Epithelial cell of proximal tubule (primary cell): ENCODE data around the gene MYO1H. TPM values are rescaled to one million over a fixed set of nuclear protein-coding genes. Genes with fewer than 3 reads are reported as not detected.

Experiments used
- DNase-seq: peaks from one replicate; pipeline ENCODE4 v3.0.0-alpha.2; 2011; ENCODE audit warnings: low read depth
- H3K4me3 ChIP-seq: 2 replicates; pipeline ENCODE4 v1.5.1; 2011; ENCODE audit warnings: low read depth, mild to moderate bottlenecking, low read length
- total RNA-seq: library from RNA; depleted of rRNA; stranded (reverse); fragments of >200 nt; gene quantifications from 2 replicates; pipeline ENCODE4 v1.2.3, GENCODE V29; 2015
- TF ChIP-seq, protein P1 (sequence below): conservative IDR thresholded peaks from 2 replicates; pipeline ENCODE4 v1.5.1; 2012; ENCODE audit warnings: low read depth, mild to moderate bottlenecking, low read length

The MYO1H gene
- total RNA-seq, 1 donor from 2014 or later: not detected

DNA sequence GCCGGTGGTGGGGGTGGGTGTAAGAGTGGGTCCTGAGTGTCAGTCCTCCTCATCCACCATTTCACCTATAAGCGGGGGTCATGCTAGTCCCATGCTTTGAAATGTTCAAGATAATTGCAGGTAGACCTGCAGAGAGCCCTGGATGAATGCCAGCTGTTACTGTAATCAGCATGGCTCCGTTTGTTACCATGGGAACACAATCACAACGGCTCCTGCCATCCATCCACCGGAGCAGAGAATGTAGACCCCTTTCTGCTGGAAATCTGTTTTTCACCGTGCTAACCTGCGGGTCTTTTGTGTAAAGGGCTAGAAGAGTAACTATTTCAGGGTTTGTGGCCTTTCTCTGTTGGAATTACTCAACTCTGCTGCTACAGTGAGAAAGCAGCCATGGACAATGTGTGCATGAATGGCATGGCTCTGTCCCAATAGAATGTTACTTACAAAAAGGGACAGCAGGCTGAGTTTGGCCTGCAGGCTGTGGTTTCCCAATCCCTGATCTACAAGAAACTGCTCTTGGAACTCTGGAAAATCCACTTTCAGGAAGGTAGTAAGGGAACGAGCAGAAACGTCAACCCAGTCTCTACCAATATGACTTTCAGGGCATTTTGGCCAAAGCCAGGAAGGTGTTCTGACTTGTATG is 93.3 kb downstream of the MYO1H start:
- DNase-seq: no peak

GRCh38 chr12:109443794-109444193 is 96.1 kb downstream of the MYO1H start:
- no peak overlapping the region for H3K4me3 ChIP-seq
- no peak for DNase-seq
- TF ChIP-seq, protein P1, sequence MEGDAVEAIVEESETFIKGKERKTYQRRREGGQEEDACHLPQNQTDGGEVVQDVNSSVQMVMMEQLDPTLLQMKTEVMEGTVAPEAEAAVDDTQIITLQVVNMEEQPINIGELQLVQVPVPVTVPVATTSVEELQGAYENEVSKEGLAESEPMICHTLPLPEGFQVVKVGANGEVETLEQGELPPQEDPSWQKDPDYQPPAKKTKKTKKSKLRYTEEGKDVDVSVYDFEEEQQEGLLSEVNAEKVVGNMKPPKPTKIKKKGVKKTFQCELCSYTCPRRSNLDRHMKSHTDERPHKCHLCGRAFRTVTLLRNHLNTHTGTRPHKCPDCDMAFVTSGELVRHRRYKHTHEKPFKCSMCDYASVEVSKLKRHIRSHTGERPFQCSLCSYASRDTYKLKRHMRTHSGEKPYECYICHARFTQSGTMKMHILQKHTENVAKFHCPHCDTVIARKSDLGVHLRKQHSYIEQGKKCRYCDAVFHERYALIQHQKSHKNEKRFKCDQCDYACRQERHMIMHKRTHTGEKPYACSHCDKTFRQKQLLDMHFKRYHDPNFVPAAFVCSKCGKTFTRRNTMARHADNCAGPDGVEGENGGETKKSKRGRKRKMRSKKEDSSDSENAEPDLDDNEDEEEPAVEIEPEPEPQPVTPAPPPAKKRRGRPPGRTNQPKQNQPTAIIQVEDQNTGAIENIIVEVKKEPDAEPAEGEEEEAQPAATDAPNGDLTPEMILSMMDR: no peak

More for the DNA sequence above, 93.3 kb downstream of the MYO1H start:
- TF ChIP-seq, protein P1: no peak
- no peak overlapping the region for H3K4me3 ChIP-seq

GRCh38 chr12:109444259-109444658 is 96.6 kb downstream of the MYO1H start:
- DNase-seq: no peak
- no peak overlapping the region for H3K4me3 ChIP-seq
- TF ChIP-seq, protein P1: no peak

DNA sequence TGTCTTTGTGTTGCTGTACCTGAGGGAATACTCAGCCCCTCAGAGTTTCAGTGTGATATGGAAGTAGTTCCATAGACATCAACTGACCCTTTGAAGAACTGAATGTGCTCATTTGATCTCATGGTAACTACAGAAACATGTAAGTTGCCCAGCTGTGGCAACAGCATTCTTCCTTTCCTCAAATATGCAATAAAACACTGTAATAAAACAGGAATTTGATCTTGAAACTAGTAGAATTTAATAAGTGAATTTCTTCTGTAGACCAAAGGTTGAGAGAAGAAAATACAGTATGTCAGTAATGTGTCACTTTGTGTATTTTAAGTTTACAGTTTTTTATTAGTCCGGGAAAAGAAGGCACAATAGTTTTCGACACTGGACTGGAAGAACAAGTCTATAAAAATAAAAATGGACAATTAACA is 97.5 kb downstream of the MYO1H start:
- no peak overlapping the region for H3K4me3 ChIP-seq
- TF ChIP-seq, protein P1: no peak
- no peak for DNase-seq

GRCh38 chr12:109446869-109447268 is 99.2 kb downstream of the MYO1H start:
- no peak for DNase-seq
- TF ChIP-seq, protein P1: no peak
- no peak overlapping the region for H3K4me3 ChIP-seq

DNA sequence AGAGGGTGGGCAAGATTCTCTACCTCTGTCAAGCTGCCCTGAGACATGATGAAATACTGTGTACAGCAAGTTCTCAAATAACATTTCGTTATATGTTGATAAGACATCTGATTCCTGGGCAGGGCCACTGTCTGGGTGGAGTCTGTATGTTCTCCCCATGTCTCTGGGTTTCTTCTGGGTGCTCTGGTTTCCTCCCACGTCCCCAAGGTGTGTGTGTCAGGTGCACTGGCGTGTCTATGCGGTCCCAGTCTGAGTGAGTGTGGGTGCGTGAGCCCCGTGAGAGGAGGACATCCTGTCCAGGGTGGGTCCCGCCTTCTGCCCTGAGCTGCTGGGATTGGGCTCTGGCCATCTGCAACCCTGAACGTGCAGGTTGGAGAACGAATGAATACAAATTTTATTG is 99.8 kb downstream of the MYO1H start:
- H3K4me3 ChIP-seq: no peak overlapping the region
- TF ChIP-seq, protein P1: no peak
- DNase-seq: no peak

GRCh38 chr12:109448272-109448671 is 100.6 kb downstream of the MYO1H start:
- no peak for DNase-seq
- no peak overlapping the region for H3K4me3 ChIP-seq
- TF ChIP-seq, protein P1: no peak
